Mucosa of stomach (tissue), 1 donor: ENCODE measurements around the gene GNAT1.
"Not testable (repeated sequence)": the region's sequence is repeated elsewhere in the genome, so short reads cannot be mapped to it uniquely, and the experiment has no call there.

Experiments
- H3K27me3 ChIP-seq: one replicate; pipeline ENCODE4 v1.7.0; 2013; ENCODE audit warnings: mild to moderate bottlenecking, low read length; ENCODE audit not compliant: control insufficient read depth, insufficient read depth
- H3K36me3 ChIP-seq: one replicate; pipeline ENCODE4 v1.7.0; 2013; ENCODE audit warnings: low read length; ENCODE audit not compliant: control insufficient read depth, insufficient read depth
- H3K4me1 ChIP-seq: one replicate; pipeline ENCODE4 v1.7.0; 2013; ENCODE audit warnings: mild to moderate bottlenecking, low read length; ENCODE audit not compliant: control insufficient read depth, insufficient read depth
- H3K4me3 ChIP-seq: one replicate; pipeline ENCODE4 v1.7.0; 2013; ENCODE audit warnings: low read length
- H3K9ac ChIP-seq: one replicate; pipeline ENCODE4 v1.7.0; 2013; ENCODE audit warnings: mild to moderate bottlenecking, low read length, moderate library complexity
- H3K9me3 ChIP-seq: one replicate; pipeline ENCODE4 v1.7.0; 2013; ENCODE audit warnings: mild to moderate bottlenecking, low read length, moderate library complexity; ENCODE audit not compliant: control insufficient read depth
- donor health status: Pancreatic carcinoma.

GNAT1 gene

DNA sequence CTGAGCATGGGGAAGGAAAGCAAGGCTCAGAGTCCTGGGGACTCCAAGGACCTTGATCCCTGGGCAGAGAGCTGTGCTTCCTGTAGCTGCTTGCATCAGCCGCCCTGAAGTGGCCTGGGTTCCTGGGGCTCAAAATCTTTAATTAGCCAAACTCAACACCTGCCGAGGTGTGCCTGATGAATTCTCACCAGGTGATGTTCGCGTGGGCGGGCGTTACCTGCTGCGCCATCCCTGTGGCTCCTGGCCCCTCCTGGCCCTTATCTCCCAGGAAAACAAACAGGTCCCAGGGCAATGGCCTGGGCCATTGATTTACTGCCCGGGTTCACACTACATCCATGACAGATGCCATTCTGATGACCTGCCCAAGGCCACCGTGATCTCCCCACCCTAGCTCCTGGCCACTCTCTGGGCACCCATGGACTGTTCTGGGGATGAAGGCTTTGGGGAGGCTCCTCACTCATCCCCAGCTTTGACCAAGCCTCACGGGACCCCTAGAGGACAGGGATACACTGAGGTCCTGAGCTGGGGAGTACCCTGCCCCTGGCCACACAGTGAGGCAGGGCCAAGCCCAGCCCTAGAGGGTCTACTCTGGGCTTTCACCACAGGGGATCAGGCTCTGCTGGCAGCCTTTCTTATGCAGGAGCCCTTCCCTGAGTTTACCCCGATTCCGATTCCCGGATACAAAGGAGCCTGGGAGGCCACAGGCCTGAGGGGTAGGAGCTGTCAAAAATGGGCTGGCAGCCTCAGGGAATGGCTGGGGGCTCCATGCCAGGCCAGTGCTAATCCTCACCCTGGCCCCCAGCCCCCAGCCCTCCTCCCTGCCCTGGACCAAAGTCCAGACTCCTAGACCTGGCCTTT, 19.3 kb downstream of the GNAT1 start:
- Histone ChIP-seq H3K4me3 (no peak overlapping the region), H3K36me3 (no peaks in the 10 kb centered on the region), H3K4me1 (peaks cover 32% of the 10 kb centered on the region), H3K27me3 (peaks cover 16% of the 10 kb centered on the region), H3K9me3 (no peaks in the 10 kb centered on the region), H3K9ac (no peak overlapping the region)

DNA sequence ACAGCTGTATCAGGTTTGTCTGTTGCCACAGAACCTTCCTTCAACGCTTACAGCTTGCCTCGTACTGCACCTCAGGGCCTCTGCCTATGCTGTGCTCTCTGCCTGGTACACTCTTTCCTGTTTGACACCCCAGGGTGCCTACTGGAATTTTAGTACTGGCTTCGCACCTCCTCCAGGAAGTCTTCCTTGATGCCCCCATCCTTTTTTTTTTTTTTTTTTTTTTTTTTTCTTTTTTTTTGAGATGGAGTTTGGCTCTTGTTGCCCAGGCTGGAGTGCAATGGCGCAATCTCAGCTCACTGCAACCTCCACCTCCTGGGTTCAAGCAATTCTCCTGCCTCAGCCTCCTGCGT, 19.9 kb downstream of the GNAT1 start:
- not testable (repeated sequence) for H3K36me3 ChIP-seq, H3K9me3 ChIP-seq, H3K4me3 ChIP-seq, H3K27me3 ChIP-seq, H3K9ac ChIP-seq
- peaks cover 27% of the 10 kb centered on the region for H3K4me1 ChIP-seq

DNA sequence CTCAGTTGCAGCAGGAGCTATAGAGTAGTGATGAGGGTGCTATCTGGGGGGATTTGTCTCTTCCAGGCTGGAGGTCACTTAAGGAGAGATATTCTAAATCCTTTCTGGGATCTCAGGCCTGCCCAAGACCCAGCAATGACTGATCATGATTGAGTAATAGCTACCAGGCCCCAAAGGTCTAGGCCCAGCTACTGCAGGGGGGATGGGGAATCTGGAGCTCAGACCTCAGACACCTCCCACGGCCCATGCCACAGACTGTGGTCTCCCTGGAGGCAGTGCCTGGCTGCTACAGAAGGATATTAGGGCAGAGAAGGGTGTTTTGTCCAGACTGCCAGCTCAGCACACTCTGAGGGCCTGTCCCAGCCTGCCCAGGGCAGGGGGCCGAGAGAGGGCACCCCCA, 20.5 kb downstream of the GNAT1 start:
- Histone ChIP-seq H3K4me1 (peaks cover 27% of the 10 kb centered on the region), H3K9me3 (no peaks in the 10 kb centered on the region), H3K9ac (no peak overlapping the region), H3K36me3 (no peaks in the 10 kb centered on the region), H3K4me3 (no peak overlapping the region), H3K27me3 (peaks cover 5% of the 10 kb centered on the region)

DNA sequence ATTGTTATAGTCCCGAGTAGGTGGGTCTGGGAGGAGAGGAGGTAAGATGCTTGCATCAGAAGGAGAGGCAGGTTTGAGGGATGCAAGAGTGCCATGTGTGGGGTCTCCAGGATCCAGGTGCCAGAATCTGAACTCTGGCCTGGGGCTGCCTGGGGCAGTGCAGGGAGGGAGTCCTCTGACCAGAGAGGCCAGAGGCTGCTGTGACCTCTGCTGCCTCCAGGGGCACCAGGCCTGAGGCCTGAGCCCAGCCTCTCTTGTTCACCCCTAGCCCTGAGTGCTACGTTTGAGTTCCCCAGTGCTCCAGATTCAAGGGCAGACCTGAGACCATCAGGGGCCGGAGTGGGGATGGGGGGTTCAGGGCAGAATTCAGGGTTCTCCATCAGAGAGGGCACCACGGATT, 21.1 kb downstream of the GNAT1 start:
- H3K9me3 ChIP-seq: no peaks in the 10 kb centered on the region
- peaks cover 27% of the 10 kb centered on the region for H3K4me1 ChIP-seq
- H3K36me3 ChIP-seq: no peaks in the 10 kb centered on the region
- peaks cover 7% of the 10 kb centered on the region for H3K27me3 ChIP-seq
- no peak overlapping the region for H3K9ac ChIP-seq
- no peak overlapping the region for H3K4me3 ChIP-seq

DNA sequence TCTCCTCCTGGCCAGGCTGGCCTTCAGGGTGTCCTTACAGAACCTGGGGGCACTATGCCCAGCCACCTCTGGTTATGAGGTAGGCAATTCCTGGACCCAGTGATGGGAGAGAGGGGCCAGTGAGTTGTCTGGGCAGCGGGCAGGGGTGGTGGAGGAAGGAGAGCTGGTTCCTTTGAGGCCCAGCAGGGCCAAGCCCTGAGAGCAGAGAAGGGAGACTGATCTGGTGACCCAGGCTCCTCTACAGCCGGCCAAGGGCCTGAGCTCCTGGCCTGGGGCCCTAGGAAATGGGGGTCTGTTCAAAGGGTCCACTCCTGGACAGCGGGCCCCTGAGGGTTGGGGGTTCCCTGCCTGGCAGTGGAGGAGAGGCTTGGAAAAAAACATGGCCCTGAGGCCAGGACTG, 21.6 kb downstream of the GNAT1 start:
- H3K9me3 ChIP-seq: no peaks in the 10 kb centered on the region
- H3K27me3 ChIP-seq: peaks cover 7% of the 10 kb centered on the region
- peaks cover 27% of the 10 kb centered on the region for H3K4me1 ChIP-seq
- no peak overlapping the region for H3K9ac ChIP-seq
- no peaks in the 10 kb centered on the region for H3K36me3 ChIP-seq
- no peak overlapping the region for H3K4me3 ChIP-seq

DNA sequence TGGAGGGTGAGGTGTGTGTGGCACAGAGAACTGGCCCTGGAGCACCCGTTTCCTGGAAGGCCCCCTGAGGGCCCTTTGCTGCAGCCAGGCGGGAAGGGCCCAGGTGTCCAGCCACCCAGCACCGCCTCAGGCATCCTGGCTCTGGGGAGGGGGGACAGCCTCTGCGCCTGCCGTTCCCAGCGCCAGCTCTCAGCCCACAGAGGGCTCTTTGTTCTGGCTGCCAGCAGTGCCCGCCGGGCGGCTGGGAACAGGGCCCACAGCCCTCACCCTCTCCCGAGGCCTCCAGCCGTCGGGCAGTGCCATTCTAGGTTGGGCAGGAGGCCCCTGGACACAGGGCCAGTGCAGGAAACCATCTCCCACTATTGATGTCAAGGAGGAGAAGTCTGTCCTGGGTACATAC, 22.0 kb downstream of the GNAT1 start:
- Histone ChIP-seq H3K9me3 (no peaks in the 10 kb centered on the region), H3K4me1 (peaks cover 27% of the 10 kb centered on the region), H3K9ac (no peak overlapping the region), H3K36me3 (no peaks in the 10 kb centered on the region), H3K4me3 (no peak overlapping the region), H3K27me3 (peaks cover 7% of the 10 kb centered on the region)

DNA sequence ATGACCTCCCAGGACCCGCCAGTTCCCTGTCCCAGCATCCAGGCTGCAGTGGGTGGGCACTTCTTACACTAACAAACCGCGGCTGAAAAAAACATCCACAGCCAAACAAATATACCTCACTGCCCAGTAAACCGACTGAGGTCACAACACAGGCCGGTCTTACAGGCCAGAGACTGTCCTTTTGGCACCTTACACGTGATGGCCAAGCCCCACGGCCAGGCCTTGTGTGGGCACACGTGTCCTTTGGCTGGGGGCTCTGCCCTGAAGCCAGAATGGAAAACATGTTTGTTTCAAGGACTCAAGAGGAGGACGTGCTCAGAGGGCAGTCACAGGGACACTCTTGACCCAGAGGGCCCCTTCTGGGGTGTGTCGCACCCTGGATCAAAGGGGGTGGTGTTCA, 23.4 kb downstream of the GNAT1 start:
- no peak overlapping the region for H3K9ac ChIP-seq
- no peaks in the 10 kb centered on the region for H3K36me3 ChIP-seq
- no peaks in the 10 kb centered on the region for H3K9me3 ChIP-seq
- no peak overlapping the region for H3K4me3 ChIP-seq
- H3K27me3 ChIP-seq: peaks cover 7% of the 10 kb centered on the region
- peaks cover 27% of the 10 kb centered on the region for H3K4me1 ChIP-seq

DNA sequence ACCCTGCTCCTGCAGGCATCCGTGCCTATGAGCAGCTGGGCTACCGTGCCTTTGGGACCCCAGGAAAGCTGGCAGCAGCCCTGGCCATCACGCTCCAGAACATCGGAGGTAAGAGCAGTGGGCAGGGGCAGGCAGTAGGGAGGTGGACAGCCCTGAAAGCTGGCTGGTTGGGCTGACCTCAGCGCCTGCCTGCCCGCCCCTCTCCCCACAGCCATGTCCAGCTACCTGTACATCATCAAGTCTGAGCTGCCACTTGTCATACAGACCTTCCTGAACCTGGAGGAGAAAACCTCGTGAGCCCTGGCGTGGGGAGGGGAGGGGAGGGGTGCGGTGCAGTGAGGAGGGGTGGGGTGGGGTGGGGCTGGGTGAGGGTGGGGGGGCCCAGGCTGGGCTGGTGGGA, 24.1 kb downstream of the GNAT1 start:
- peaks cover 20% of the 10 kb centered on the region for H3K4me1 ChIP-seq
- H3K4me3 ChIP-seq: no peak overlapping the region
- no peaks in the 10 kb centered on the region for H3K9me3 ChIP-seq
- H3K36me3 ChIP-seq: no peaks in the 10 kb centered on the region
- no peak overlapping the region for H3K9ac ChIP-seq
- peaks cover 2% of the 10 kb centered on the region for H3K27me3 ChIP-seq

DNA sequence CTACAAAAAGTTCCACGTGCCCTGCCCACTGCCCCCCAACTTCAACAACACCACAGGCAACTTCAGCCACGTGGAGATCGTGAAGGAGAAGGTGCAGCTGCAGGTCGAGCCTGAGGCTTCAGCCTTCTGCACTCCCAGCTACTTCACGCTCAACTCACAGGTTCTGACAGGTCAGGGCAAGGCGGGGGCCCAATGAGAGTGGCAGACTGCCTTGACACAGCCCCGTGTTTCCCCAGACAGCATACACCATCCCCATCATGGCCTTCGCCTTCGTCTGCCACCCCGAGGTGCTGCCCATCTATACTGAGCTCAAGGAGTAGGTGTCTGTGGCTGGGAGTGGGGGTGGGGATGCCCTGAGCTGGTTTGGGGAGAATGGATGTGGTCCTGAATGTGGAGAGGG, 26.3 kb downstream of the GNAT1 start:
- peaks cover 14% of the 10 kb centered on the region for H3K4me1 ChIP-seq
- no peak overlapping the region for H3K9ac ChIP-seq
- H3K27me3 ChIP-seq: peaks cover 2% of the 10 kb centered on the region
- no peaks in the 10 kb centered on the region for H3K9me3 ChIP-seq
- H3K4me3 ChIP-seq: no peak overlapping the region
- H3K36me3 ChIP-seq: no peaks in the 10 kb centered on the region

DNA sequence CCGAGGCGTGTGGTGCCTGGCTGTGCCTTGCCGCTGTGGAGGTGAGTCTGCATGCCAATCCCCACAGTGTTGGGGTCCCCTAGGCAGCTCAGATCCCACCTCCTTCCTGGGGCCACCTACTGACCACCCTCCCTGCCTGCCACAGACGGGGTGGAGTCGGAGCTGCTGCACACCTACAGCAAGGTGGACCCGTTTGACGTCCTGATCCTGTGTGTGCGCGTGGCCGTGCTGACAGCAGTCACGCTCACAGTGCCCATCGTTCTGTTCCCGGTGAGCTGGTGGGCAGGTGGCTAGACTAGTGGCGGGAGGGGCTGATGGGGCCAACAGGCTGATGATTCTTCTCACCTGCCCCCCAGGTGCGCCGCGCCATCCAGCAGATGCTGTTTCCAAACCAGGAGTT, 27.0 kb downstream of the GNAT1 start:
- Histone ChIP-seq H3K9ac (no peak overlapping the region), H3K27me3 (peaks cover 2% of the 10 kb centered on the region), H3K4me1 (peaks cover 7% of the 10 kb centered on the region), H3K4me3 (no peak overlapping the region), H3K36me3 (no peaks in the 10 kb centered on the region), H3K9me3 (no peaks in the 10 kb centered on the region)

DNA sequence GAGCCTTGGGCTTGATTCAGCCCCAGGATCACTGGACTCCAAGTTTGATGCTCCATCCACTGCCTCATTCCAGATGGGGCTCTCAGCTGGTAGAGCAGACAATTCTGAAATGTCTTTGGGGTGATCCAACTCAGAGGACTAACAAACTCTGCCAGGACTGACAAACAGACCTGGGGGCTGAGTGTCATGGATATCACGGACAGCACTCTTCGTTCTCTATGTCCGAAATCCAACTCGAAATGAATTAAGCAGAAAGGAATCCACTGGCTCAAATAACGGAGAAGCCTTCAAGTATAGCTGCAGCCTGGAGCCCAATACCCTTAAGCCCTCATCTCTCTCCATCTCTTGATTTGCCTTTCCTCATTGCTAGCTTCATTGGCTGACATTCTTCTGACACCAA, 27.9 kb downstream of the GNAT1 start:
- Histone ChIP-seq H3K9ac (no peak overlapping the region), H3K9me3 (no peaks in the 10 kb centered on the region)

DNA sequence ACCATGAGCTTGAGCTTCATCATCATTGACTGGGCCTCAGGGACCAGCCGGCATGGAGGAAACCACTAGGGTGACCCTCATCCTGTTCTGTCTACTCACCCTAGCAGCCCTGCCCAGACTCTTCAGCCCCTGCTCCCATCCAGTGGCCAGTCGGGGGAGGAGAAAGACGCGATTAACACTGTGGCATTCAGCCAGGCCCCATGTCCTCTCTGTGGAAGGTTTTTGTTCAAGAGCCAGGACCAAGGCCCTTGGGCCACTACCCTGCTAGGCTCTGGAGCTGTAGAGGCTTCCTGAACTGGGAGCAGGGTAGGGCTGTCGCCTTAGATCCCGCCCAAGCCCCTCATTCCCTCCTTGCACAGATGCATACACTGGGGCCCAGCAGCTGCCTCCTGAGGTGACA, 28.7 kb downstream of the GNAT1 start:
- Histone ChIP-seq H3K4me1 (peaks cover 4% of the 10 kb centered on the region), H3K27me3 (peaks cover 2% of the 10 kb centered on the region), H3K9me3 (no peaks in the 10 kb centered on the region), H3K9ac (no peak overlapping the region), H3K36me3 (no peaks in the 10 kb centered on the region), H3K4me3 (no peak overlapping the region)

More for the DNA sequence above, 27.9 kb downstream of the GNAT1 start:
- Histone ChIP-seq H3K4me1 (peaks cover 4% of the 10 kb centered on the region), H3K27me3 (peaks cover 2% of the 10 kb centered on the region), H3K4me3 (no peak overlapping the region), H3K36me3 (no peaks in the 10 kb centered on the region)

DNA sequence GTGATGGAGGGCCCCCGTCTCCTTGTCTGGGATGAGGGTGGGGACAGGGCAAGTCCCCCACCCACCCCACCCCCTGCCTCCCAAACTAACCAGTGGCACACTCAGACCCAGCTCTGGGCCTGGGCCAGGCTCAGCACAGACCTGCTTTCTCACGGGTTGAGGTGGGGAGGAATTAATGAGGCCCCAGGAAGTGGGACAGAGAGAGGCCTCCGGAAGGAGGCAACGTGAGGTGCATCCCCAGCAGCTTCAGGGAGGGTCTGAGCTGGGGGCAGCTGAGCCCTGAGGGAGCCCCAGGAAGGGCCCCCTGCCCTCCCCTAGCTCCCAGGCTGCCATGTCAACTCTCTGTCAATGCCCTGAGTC, 29.6 kb downstream of the GNAT1 start:
- peaks cover 2% of the 10 kb centered on the region for H3K27me3 ChIP-seq
- H3K4me1 ChIP-seq: peaks cover 7% of the 10 kb centered on the region
- H3K9ac ChIP-seq: no peak overlapping the region
- H3K36me3 ChIP-seq: no peaks in the 10 kb centered on the region
- H3K4me3 ChIP-seq: no peak overlapping the region
- no peaks in the 10 kb centered on the region for H3K9me3 ChIP-seq
